ENCODE measurements around the gene TREX2. TPM values are rescaled to one million over a fixed set of nuclear protein-coding genes. Genes with fewer than 3 reads are reported as not detected.
A peak's percentile ranks its signal among the peaks of the same experiment; 100 is the strongest.

TREX2 gene
- total RNA-seq, 5 donors from 2014 or later (not counting 1 experiment from before 2014, with no cell fraction given): 2.4 to 6.3 (median 5.4) TPM

DNA sequence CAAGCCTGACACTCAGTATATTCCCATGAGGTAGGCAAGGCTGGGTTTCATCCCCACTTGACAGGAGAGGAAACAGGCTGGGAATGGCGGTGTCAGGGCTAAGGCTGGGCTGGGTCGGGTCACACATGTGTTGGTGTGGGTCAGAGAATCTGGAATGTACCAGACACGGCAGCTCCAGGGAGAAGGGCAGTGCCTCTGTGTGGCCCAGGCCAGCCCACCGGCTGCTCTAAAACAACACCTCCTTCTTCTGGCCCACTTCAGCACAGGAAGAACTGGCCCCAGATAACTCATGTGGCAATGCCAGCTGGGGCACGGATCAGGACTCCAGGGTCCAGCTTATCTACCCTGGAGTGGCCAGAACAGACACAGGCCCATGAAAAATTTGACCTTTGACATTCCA, 18.3 kb upstream of the TREX2 start:
- no peaks in the 10 kb centered on the region for H3K9me3 Mint-ChIP-seq
- no peak overlapping the region for H3K27ac Mint-ChIP-seq
- peaks cover 12% of the 10 kb centered on the region for H3K36me3 Mint-ChIP-seq
- H3K27me3 ChIP-seq (replicated peaks in 1 of 2; ENCODE audit: control insufficient read depth in 2 of 2, extremely low read depth in 1 of 2, insufficient read depth in 2 of 2, low read length in 1 of 2): no peaks in the 10 kb centered on the region
- peaks cover 0 to 10% of the 10 kb centered on the region in 2 experiments for H3K4me1 ChIP-seq (ENCODE audit: control insufficient read depth in 1 of 2, extremely low read depth in 1 of 2, insufficient read depth in 2 of 2, low read length in 2 of 2)
- 100% methylated on average over 1 of the region's 5 CpGs for WGBS (ENCODE audit: insufficient coverage)
- H3K4me1 Mint-ChIP-seq: peaks cover 8 to 12% (median 10%) of the 10 kb centered on the region in 3 donors
- no peak overlapping the region for H3K4me3 ChIP-seq (ENCODE audit: control insufficient read depth in 1 of 2, extremely low read depth in 1 of 2, low read length in 1 of 2)
- no peak overlapping the region for H3K27ac ChIP-seq (ENCODE audit: low read length)
- DNase-seq (no peak), ATAC-seq (replicated peaks in 1 of 4) (no peak)
- peaks cover 0 to 14% of the 10 kb centered on the region in 2 donors for H3K36me3 ChIP-seq (ENCODE audit: control insufficient read depth in 2 of 2, extremely low read depth in 1 of 2, insufficient read depth in 1 of 2, low read length in 1 of 2)
- peaks cover 0 to 3% of the 10 kb centered on the region in 2 donors for H3K27me3 Mint-ChIP-seq
- no peak overlapping the region for H3K4me3 Mint-ChIP-seq
- POLR2A ChIA-PET: no interaction called here
- H3K9me3 ChIP-seq: no peaks in the 10 kb centered on the region
- CTCF ChIA-PET: no interaction called here

DNA sequence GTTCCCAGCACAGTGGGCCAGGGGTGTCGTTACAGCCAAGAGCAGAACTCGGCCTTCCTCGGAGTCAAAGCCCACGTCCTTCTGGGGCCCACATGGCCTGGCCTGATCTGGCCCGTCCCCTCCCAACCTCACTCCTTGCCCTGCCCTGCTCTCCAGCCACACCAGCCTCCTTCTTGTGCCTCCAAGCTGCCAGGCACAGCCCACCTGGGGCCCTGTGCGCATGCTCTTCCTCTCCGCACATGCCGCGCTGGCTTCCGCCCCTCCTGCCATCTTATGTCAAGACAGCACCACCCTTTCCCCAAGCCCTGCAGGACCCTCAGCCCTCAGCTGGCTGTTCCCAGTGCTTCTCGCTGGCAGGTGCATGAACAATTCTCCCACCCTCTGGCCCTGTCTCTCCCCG, 17.7 kb upstream of the TREX2 start:
- no peak overlapping the region for H3K4me3 ChIP-seq (ENCODE audit: control insufficient read depth in 1 of 2, extremely low read depth in 1 of 2, low read length in 1 of 2)
- H3K36me3 ChIP-seq (ENCODE audit: control insufficient read depth in 2 of 2, extremely low read depth in 1 of 2, insufficient read depth in 1 of 2, low read length in 1 of 2): peaks cover 0 to 14% of the 10 kb centered on the region in 2 donors
- peaks cover 6 to 8% (median 8%) of the 10 kb centered on the region in 3 donors for H3K4me1 Mint-ChIP-seq
- 97% methylated on average over 12 of the region's 12 CpGs for WGBS (ENCODE audit: insufficient coverage)
- ChIA-PET POLR2A (no interaction called here), CTCF (no interaction called here)
- no peak overlapping the region for H3K27ac Mint-ChIP-seq
- no peaks in the 10 kb centered on the region for H3K27me3 ChIP-seq (replicated peaks in 1 of 2; ENCODE audit: control insufficient read depth in 2 of 2, extremely low read depth in 1 of 2, insufficient read depth in 2 of 2, low read length in 1 of 2)
- peaks cover 0 to 3% of the 10 kb centered on the region in 2 donors for H3K27me3 Mint-ChIP-seq
- no peak overlapping the region for H3K4me3 Mint-ChIP-seq
- H3K27ac ChIP-seq (ENCODE audit: low read length): no peak overlapping the region
- peaks cover 0 to 4% of the 10 kb centered on the region in 2 experiments for H3K4me1 ChIP-seq (ENCODE audit: control insufficient read depth in 1 of 2, extremely low read depth in 1 of 2, insufficient read depth in 2 of 2, low read length in 2 of 2)
- H3K9me3 ChIP-seq: no peaks in the 10 kb centered on the region
- ATAC-seq (replicated peaks in 1 of 4): no peak
- no peak for DNase-seq
- H3K36me3 Mint-ChIP-seq: peaks cover 15% of the 10 kb centered on the region
- H3K9me3 Mint-ChIP-seq: no peaks in the 10 kb centered on the region

DNA sequence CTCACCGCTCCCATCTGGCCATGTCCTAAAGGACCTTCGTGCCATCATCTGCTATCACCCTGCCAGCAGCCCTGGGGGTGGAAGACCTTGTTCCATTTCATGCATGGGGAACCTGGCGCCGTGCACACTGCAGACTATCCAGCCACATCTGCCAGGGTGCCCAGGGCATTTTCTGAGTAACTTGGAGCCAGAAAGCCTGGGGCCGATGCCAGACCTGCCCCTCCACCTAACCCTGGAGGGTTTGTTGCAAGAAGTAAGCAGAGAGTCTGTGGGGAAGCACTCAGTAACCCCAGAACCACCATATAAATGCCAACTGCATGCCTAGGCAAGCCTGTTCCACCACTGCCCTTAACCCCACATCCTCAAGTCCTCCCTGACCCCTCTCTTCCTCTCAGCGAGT, 17.2 kb upstream of the TREX2 start:
- no peak overlapping the region for H3K4me3 ChIP-seq (ENCODE audit: control insufficient read depth in 1 of 2, extremely low read depth in 1 of 2, low read length in 1 of 2)
- Mint-ChIP-seq H3K9me3 (no peaks in the 10 kb centered on the region), H3K36me3 (peaks cover 15% of the 10 kb centered on the region)

DNA sequence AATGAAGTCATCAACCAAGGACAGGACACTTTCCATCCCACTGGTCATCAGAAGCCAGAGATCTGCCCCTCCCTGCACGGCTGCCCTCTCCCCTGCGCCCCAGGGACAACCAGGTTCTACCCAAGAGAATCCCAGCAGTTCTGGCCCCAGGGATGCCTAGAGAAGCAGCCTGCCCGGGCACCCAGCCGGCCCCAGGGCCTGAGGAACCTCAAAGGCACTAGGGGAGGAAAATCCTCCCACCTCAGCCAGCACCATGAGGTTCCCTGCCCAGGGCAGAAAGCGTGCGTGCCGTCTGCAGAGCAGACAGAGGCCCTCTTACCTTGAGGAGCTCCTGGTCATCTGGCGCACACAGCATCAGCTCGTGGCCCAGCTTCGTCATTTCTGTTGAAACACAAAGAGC, 16.4 kb upstream of the TREX2 start:
- Histone ChIP-seq H3K9me3 (no peaks in the 10 kb centered on the region), H3K27ac (ENCODE audit: low read length) (no peak overlapping the region), H3K36me3 (ENCODE audit: control insufficient read depth in 2 of 2, extremely low read depth in 1 of 2, insufficient read depth in 1 of 2, low read length in 1 of 2) (peaks cover 0 to 8% of the 10 kb centered on the region in 2 donors), H3K27me3 (replicated peaks in 1 of 2; ENCODE audit: control insufficient read depth in 2 of 2, extremely low read depth in 1 of 2, insufficient read depth in 2 of 2, low read length in 1 of 2) (no peaks in the 10 kb centered on the region), H3K4me3 (ENCODE audit: control insufficient read depth in 1 of 2, extremely low read depth in 1 of 2, low read length in 1 of 2) (no peak overlapping the region), H3K4me1 (ENCODE audit: control insufficient read depth in 1 of 2, extremely low read depth in 1 of 2, insufficient read depth in 2 of 2, low read length in 2 of 2) (no peaks in the 10 kb centered on the region)
- no peak for DNase-seq
- H3K36me3 Mint-ChIP-seq: peaks cover 15% of the 10 kb centered on the region
- CTCF ChIA-PET: interaction anchor here in 1 of 2 donors (0.6 kb wide), 1 partner anchor 62 kb away, joined by 3 read pairs; no protein-coding TSS in a partner anchor
- H3K9me3 Mint-ChIP-seq: no peaks in the 10 kb centered on the region
- no peaks in the 10 kb centered on the region for H3K27me3 Mint-ChIP-seq
- no peak for ATAC-seq (replicated peaks in 1 of 4)
- peaks cover 2 to 4% (median 3%) of the 10 kb centered on the region in 3 donors for H3K4me1 Mint-ChIP-seq
- POLR2A ChIA-PET: no interaction called here
- no peak overlapping the region for H3K27ac Mint-ChIP-seq
- WGBS (ENCODE audit: insufficient coverage): 89% methylated on average over 5 of the region's 10 CpGs
- H3K4me3 Mint-ChIP-seq: no peak overlapping the region

More for the DNA sequence above, 17.2 kb upstream of the TREX2 start:
- Histone ChIP-seq H3K4me1 (ENCODE audit: control insufficient read depth in 1 of 2, extremely low read depth in 1 of 2, insufficient read depth in 2 of 2, low read length in 2 of 2) (no peaks in the 10 kb centered on the region), H3K36me3 (ENCODE audit: control insufficient read depth in 2 of 2, extremely low read depth in 1 of 2, insufficient read depth in 1 of 2, low read length in 1 of 2) (peaks cover 0 to 10% of the 10 kb centered on the region in 2 donors), H3K27me3 (replicated peaks in 1 of 2; ENCODE audit: control insufficient read depth in 2 of 2, extremely low read depth in 1 of 2, insufficient read depth in 2 of 2, low read length in 1 of 2) (no peaks in the 10 kb centered on the region), H3K9me3 (no peaks in the 10 kb centered on the region), H3K27ac (ENCODE audit: low read length) (no peak overlapping the region)
- peaks cover 0 to 3% of the 10 kb centered on the region in 2 donors for H3K27me3 Mint-ChIP-seq
- WGBS (ENCODE audit: insufficient coverage): 100% methylated on average over 1 of the region's 6 CpGs
- H3K27ac Mint-ChIP-seq: no peak overlapping the region
- DNase-seq (no peak), ATAC-seq (replicated peaks in 1 of 4) (no peak)
- peaks cover 4 to 8% (median 8%) of the 10 kb centered on the region in 3 donors for H3K4me1 Mint-ChIP-seq
- POLR2A ChIA-PET: no interaction called here
- CTCF ChIA-PET: no interaction called here
- no peak overlapping the region for H3K4me3 Mint-ChIP-seq

DNA sequence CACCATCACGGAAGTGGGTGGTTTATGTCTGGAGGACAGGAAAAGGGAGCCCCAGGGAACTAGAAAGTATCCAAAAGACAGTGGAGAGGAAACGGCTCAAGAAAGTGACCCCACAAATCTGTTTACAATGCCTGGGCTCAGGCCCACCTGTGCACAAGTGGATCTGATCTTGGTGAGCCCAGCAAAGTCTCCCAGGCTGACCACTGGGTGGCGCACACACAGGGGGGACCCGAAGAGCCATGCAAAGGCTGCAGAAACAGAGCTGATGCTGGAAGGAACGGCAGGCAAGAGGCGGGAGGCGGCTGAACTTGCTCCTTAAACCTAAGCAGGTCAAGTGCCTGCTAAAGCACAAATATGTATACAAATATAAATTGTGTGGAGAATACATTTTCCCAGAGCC, 15.0 kb upstream of the TREX2 start:
- H3K4me1 Mint-ChIP-seq: peaks cover 0 to 2% (median 0%) of the 10 kb centered on the region in 3 donors
- H3K27me3 ChIP-seq (replicated peaks in 1 of 2; ENCODE audit: control insufficient read depth in 2 of 2, extremely low read depth in 1 of 2, insufficient read depth in 2 of 2, low read length in 1 of 2): no peaks in the 10 kb centered on the region
- H3K4me3 ChIP-seq (ENCODE audit: control insufficient read depth in 1 of 2, extremely low read depth in 1 of 2, low read length in 1 of 2): no peak overlapping the region
- ATAC-seq (replicated peaks in 1 of 4) (peak; percentile 52 to 69 (median 63)), DNase-seq (peak in 29 of 35 experiments; percentile 9 to 59 (median 36))
- H3K9me3 ChIP-seq: no peaks in the 10 kb centered on the region
- no peak overlapping the region for H3K27ac ChIP-seq (ENCODE audit: low read length)
- no peaks in the 10 kb centered on the region for H3K27me3 Mint-ChIP-seq
- ChIA-PET CTCF (interaction anchor here (0.6 to 1.1 kb wide), 2 partner anchors 12 to 46 kb away, joined by 3 to 6 read pairs; no protein-coding TSS in a partner anchor), POLR2A (no interaction called here)
- H3K27ac Mint-ChIP-seq: no peak overlapping the region
- H3K4me1 ChIP-seq (ENCODE audit: control insufficient read depth in 1 of 2, extremely low read depth in 1 of 2, insufficient read depth in 2 of 2, low read length in 2 of 2): no peaks in the 10 kb centered on the region
- no peak overlapping the region for H3K4me3 Mint-ChIP-seq
- no peaks in the 10 kb centered on the region for H3K9me3 Mint-ChIP-seq
- peaks cover 0 to 13% of the 10 kb centered on the region in 2 donors for H3K36me3 ChIP-seq (ENCODE audit: control insufficient read depth in 2 of 2, extremely low read depth in 1 of 2, insufficient read depth in 1 of 2, low read length in 1 of 2)
- WGBS (ENCODE audit: insufficient coverage): 100% methylated on average over 1 of the region's 7 CpGs
- peaks cover 15% of the 10 kb centered on the region for H3K36me3 Mint-ChIP-seq

DNA sequence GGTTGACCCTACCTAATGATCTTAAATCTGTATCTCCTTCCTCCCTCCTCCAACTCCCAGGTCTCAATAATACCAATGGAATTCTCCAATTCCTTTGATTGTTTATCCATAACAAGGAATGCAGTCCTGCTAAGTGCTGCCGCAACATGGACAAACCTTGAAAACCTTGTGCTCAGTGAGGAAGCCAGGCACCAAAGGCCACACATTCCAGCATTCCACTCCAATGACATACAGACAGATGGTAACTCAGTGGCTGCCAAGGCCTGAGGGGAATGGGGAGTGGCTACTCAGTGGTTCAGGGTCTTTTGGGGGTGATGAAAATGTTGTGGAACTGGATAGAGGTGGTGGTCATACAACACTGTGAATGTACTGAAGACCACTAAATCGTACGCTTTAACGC, 14.1 kb upstream of the TREX2 start:
- Mint-ChIP-seq H3K36me3 (peaks cover 15% of the 10 kb centered on the region), H3K4me3 (no peak overlapping the region), H3K9me3 (no peaks in the 10 kb centered on the region), H3K27me3 (no peaks in the 10 kb centered on the region), H3K4me1 (peaks cover 0 to 2% (median 0%) of the 10 kb centered on the region in 3 donors), H3K27ac (no peak overlapping the region)
- POLR2A ChIA-PET: no interaction called here
- Histone ChIP-seq H3K27me3 (replicated peaks in 1 of 2; ENCODE audit: control insufficient read depth in 2 of 2, extremely low read depth in 1 of 2, insufficient read depth in 2 of 2, low read length in 1 of 2) (no peaks in the 10 kb centered on the region), H3K4me3 (ENCODE audit: control insufficient read depth in 1 of 2, extremely low read depth in 1 of 2, low read length in 1 of 2) (no peak overlapping the region), H3K27ac (ENCODE audit: low read length) (no peak overlapping the region), H3K4me1 (ENCODE audit: control insufficient read depth in 1 of 2, extremely low read depth in 1 of 2, insufficient read depth in 2 of 2, low read length in 2 of 2) (no peaks in the 10 kb centered on the region), H3K9me3 (no peaks in the 10 kb centered on the region), H3K36me3 (ENCODE audit: control insufficient read depth in 2 of 2, extremely low read depth in 1 of 2, insufficient read depth in 1 of 2, low read length in 1 of 2) (peaks cover 2 to 16% of the 10 kb centered on the region in 2 donors)
- WGBS (ENCODE audit: insufficient coverage): no CpG with 5 or more reads among the region's 4 CpGs
- ATAC-seq (replicated peaks in 1 of 4): no peak
- CTCF ChIA-PET: no interaction called here
- DNase-seq: no peak

DNA sequence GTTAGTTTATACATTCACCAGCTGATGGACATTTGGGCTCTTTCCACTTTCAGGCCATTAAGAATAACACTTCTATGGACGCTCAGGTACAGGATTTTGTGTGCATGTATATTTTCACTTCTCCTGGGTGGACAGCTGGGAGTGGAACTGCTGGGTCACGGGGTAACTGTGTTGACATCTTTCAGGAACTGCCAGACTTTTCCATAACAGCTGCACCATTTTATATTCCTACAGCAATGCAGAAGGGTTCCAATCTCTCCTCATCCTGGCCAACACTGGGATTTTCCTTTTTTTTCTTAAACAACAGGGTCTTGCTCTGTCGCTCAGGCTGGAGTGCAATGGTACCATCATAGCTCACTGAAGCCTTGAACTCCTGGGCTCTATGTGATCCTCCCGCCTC, 12.6 kb upstream of the TREX2 start:
- no peaks in the 10 kb centered on the region for H3K9me3 ChIP-seq
- Mint-ChIP-seq H3K27ac (no peak overlapping the region), H3K27me3 (no peaks in the 10 kb centered on the region), H3K9me3 (no peaks in the 10 kb centered on the region), H3K36me3 (peaks cover 12% of the 10 kb centered on the region), H3K4me3 (no peak overlapping the region), H3K4me1 (peaks cover 0 to 2% (median 0%) of the 10 kb centered on the region in 3 donors)
- no peak overlapping the region for H3K4me3 ChIP-seq (ENCODE audit: control insufficient read depth in 1 of 2, extremely low read depth in 1 of 2, low read length in 1 of 2)
- ChIA-PET CTCF (no interaction called here), POLR2A (no interaction called here)
- H3K27me3 ChIP-seq (replicated peaks in 1 of 2; ENCODE audit: control insufficient read depth in 2 of 2, extremely low read depth in 1 of 2, insufficient read depth in 2 of 2, low read length in 1 of 2): no peaks in the 10 kb centered on the region
- no CpG with 5 or more reads among the region's 4 CpGs for WGBS (ENCODE audit: insufficient coverage)
- H3K4me1 ChIP-seq (ENCODE audit: control insufficient read depth in 1 of 2, extremely low read depth in 1 of 2, insufficient read depth in 2 of 2, low read length in 2 of 2): no peaks in the 10 kb centered on the region
- DNase-seq: no peak
- H3K27ac ChIP-seq (ENCODE audit: low read length): no peak overlapping the region
- H3K36me3 ChIP-seq (ENCODE audit: control insufficient read depth in 2 of 2, extremely low read depth in 1 of 2, insufficient read depth in 1 of 2, low read length in 1 of 2): peaks cover 4 to 11% of the 10 kb centered on the region in 2 donors
- ATAC-seq (replicated peaks in 1 of 4): no peak

Data from T-cell (primary cell).